HS-27A (cell line): ENCODE measurements around the gene NTRK2.

Source experiments
- DNase-seq: peaks from one replicate; pipeline ENCODE4 v3.0.0-alpha.2; 2012; ENCODE audit warnings: low read depth, missing footprints

NTRK2 gene

GRCh38 chr9:84939774-84940173 lies 270.2 kb downstream of the NTRK2 start:
- DNase-seq: no peak

- DNase-seq: no peak
These were observed 270.8 kb downstream of the NTRK2 start for GRCh38 chr9:84940294-84940693.

- DNase-seq: no peak
These were observed 272.3 kb downstream of the NTRK2 start for GRCh38 chr9:84941792-84942191.

DNA sequence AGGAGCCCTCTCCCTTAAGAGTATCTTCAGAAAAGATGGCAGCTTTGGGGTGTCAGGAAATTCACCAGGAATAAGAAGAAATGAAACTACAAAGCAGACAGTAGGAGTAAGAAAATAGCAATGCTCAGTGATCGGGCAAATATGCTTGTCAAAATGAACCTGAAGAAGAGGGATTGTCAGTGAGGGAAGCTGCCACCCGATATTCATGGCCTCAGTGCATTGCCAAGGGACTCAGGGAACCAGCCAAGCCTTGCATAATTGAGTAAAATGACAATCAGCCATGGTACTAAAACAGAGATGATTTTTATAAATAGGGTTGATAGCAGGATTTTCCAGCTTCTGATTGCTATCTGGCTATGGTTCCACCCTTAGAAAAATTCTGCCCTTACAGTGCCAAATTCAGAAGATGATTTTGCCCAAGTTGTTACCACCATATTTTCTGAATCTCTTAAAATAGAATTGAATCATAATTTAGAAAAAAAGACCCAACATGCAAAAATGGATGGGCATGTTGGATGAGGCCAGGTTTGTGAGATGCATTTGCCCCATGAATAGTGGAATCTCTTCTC lies 274.0 kb downstream of the NTRK2 start:
- no peak for DNase-seq

DNA sequence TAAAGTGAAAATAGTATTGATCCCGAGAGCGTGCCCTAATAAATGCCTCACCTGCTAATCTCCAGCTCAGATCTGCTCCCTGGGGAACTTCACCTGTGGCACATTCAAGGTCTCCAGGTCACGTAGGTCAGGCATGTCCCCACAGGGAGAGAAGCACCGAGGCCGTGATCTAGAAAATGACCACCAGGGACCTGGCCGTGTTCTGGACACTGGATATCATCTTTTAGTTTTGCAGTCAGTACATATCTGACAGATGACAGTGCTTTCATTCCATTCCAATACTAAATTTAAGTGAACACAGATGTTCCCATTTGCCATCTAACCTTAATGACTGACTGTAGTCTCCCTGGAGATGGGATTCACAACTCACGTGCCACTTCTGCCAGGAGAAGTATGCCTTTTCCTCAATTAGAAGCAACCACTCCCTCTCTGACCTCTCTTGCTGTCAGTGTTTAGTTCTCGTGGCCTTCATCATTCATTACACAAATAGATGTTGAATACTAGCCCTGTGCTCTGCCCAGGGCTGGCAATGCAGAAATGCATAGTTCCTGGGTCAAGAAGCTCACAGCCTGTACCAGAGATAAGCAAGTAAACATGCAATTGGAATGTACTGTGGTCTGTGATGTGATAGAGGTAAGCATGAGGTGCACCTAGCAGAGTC lies 276.5 kb downstream of the NTRK2 start:
- no peak for DNase-seq

GRCh38 chr9:84947412-84947972 lies 278.0 kb downstream of the NTRK2 start:
- no peak for DNase-seq

DNA sequence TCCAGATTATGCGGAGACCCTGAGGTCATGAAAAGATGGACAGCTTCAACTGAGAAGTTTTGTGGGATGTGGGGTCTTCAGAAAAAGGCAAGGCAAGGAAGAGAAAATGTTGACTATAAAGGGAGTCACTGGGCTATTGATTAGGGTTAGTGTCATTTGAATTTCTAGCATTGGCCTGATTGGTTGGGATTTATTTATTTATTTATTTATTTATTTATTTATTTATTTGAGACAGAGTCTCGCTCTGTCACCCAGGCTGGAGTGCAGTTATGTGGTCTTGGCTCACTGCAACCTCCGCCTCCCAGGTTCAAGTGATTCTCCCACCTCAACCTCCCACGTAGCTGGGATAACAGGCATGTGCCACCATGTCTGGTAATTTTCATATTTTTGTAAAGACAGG lies 279.7 kb downstream of the NTRK2 start:
- DNase-seq: no peak

DNA sequence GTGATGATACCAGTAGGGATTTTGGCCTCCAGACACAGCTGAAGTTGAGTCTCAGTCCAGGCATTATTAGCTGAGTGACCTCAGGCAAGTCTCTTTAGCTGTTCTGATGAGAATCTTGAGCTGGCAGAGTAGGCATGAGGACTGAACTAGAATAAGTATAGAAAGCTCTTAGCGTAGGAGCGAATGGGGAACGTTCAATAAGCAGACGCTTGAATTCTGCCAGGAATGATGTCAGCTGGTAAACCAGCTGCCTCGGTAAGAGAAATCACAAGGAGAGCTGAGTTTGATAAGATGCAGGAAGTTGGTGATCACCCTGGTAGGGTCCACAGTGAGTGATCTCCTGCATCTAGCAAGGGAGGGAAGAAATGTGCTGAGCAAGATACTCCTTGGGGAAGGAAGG lies 280.4 kb downstream of the NTRK2 start:
- no peak for DNase-seq

DNA sequence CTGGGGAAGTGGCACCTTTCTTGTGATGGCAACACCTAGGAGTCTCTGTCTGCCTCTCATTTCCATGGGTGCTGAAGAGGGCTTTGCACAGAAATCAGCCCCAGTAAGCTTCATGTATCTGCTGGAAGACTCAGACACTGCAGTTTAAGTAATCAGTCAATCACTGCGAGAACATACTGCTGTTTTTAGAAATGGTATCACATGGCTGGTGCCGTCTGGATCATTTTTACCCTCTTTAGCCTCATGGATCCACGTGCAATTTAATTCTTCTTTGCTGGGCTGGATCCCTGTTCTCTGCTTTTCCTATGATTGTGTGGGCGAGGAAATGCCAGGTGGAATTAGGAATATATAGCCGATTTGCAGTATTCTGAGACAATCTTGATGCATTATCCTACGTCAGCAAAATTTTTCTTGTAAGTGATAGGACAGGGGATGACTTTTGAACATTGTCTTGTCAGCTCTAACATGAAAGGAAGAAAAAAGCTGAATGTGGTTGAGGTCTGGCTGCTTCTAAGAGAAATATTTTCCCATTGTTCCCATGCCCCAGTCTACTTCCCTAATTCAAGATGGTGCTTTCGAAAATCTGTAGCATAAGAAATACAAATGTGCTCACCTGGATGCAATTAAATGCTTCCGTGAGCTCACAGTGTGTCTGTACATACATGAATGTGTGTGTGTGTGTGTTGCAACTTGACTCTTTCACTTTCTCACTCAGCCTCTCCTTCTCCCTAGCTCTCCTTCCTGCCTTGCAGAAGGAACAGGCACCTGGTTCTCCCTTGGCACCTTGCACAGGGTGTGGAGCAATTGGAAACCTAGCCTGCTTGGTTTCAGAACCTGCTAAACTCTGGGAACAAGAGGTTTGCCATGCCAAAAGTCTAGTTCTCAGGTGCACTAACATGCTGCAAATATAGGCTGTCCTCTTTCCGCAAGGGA lies 281.6 kb downstream of the NTRK2 start:
- DNase-seq: no peak

DNA sequence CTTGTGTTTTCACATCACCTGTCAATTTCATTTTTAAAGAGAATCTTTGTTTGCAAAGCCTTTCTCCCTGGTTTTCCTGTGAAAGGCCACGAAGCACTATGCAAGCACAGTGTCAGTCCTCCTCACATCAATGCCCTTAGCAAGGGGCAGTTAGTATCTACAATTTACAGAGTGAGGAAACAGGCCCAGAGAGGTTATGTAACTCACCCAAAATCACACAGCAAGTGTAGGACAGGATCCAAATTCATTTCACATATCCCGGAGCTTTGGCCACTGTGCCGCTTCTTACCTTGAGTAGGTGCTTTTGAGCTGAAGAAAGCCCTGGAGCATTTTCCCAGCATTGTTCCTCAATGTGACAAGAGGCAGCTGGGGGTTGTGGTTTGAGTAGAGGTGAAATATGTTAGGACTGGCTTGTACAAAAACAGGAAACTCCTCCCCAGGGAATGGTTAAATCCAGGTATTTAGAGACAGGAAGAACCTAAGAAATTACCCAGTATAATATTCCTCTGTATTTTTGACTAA lies 283.8 kb downstream of the NTRK2 start:
- no peak for DNase-seq

- DNase-seq: no peak
These were observed 284.5 kb downstream of the NTRK2 start for GRCh38 chr9:84953797-84954705.

GRCh38 chr9:84955155-84955554 lies 285.6 kb downstream of the NTRK2 start:
- no peak for DNase-seq

DNA sequence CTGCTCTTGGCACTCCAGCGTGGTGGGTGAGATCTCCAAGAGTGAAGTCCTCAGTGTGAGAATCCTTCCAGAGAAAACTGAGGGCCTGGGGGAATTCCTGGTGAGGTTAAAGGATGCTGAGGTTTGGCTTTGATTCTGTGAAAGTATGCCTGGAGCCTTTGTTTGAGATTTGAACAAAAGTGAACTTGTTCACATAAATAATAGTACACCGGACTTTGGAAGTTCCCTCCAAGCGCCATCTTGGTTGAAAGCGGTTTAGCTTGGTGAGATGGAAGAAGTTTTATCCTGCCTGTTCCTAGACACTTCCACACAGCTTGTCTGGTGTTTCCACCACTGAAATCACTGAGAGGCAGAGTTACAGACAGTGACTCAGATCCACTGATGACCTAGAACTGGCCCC lies 286.4 kb downstream of the NTRK2 start:
- no peak for DNase-seq

GRCh38 chr9:84959339-84959738 lies 289.8 kb downstream of the NTRK2 start:
- DNase-seq: no peak

- DNase-seq: no peak
These were observed 297.6 kb downstream of the NTRK2 start for GRCh38 chr9:84966876-84967830.

GRCh38 chr9:84969084-84969483 lies 299.6 kb downstream of the NTRK2 start:
- DNase-seq: no peak

DNA sequence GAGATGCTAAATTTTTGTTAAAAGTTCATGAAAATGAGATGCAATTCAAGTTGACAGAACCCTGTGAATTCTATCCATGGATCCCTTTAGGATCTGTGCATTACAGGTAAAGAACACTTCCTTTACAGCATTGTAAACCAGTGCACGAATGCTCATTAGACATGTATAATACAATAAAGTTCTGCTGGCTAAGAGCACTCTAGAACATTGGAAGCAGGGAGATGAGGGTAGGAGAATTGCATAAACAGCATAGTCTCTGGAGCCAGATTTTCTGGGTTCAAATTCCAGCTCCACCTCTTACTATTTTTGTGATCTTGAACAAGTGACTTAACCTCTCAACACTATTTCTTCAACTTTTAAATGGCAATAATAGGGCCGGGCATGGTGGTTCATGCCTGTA lies 300.2 kb downstream of the NTRK2 start:
- no peak for DNase-seq

DNA sequence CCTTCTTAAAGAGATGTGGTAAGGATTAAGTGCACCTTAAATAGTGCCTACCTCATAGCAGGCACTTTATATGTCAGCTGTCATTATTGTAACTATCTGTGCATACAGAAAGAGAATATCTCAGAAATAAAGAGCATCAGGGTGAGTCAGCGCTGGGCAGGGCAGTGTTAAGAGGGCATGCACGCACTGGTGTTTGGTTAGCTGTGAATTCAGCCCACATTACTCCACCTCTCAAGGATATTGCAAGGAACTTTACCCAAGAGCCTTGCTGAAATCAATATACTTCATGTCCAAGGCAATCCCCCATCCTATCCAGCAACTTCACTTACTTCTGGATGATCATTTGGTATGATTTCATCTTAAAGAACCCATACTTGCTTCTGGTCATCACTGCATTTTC lies 300.9 kb downstream of the NTRK2 start:
- no peak for DNase-seq

DNA sequence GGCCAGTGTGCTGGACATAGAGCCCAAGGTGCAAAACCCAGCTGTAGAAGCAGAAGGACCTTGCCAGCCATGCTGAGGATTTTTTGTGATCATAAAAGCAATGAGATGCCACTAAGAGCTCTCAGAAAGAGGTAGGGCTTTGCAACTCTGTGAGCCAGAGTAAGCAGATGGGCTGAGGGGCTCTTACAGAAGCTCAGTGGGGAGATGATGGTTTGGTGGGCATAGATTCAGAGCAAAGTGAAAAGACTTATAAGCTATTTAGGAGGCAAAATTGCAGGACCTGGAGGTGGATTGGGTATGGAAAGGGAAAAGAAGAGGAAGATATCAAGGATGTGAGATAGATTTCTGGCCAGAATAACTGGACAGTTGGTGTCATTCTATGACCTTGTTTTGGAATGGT lies 302.0 kb downstream of the NTRK2 start:
- no peak for DNase-seq

GRCh38 chr9:84974258-84974657 lies 304.7 kb downstream of the NTRK2 start:
- no peak for DNase-seq
